Natural killer cell (primary cell): ENCODE data around the gene IL1RAPL1. TPM values are rescaled to one million over a fixed set of nuclear protein-coding genes. Genes with fewer than 3 reads are reported as not detected.

Experiments used
- ATAC-seq, 3 donors: fragments of 150-1000 bp in 2 of 3; fragments of 200-7000 bp in 1 of 3; cut with Tn5 transposase; 1 replicate in 1 of 3; 2 replicates in 2 of 3; pipeline ENCODE4 v1.10.0; 2021; ENCODE audit warnings: mild to moderate bottlenecking in 2 of 3, moderate library complexity in 2 of 3
- DNase-seq, 2 donors: peaks; one replicate each; pipeline versions ENCODE4 v3.0.0 to v3.0.0-alpha.2; 2013 to 2021; ENCODE audit warnings: mixed read lengths in 1 of 2
- H3K27ac ChIP-seq: one replicate; pipeline ENCODE4 v1.5.1; 2013; ENCODE audit warnings: mild to moderate bottlenecking, low read length
- H3K27me3 ChIP-seq: one replicate; pipeline ENCODE4 v1.6.1; 2013; ENCODE audit warnings: low read length; ENCODE audit not compliant: control insufficient read depth, insufficient read depth
- H3K36me3 ChIP-seq: one replicate; pipeline ENCODE4 v1.6.1; 2013; ENCODE audit warnings: low read length; ENCODE audit not compliant: control insufficient read depth, insufficient read depth
- H3K4me1 ChIP-seq: one replicate; pipeline ENCODE4 v1.6.1; 2013; ENCODE audit warnings: low read length; ENCODE audit not compliant: control insufficient read depth, insufficient read depth
- H3K4me3 ChIP-seq: one replicate; pipeline ENCODE4 v1.5.1; 2013; ENCODE audit warnings: low read length
- H3K9me3 ChIP-seq: one replicate; pipeline ENCODE4 v1.6.1; 2013; ENCODE audit warnings: low read length; ENCODE audit not compliant: control insufficient read depth, insufficient read depth
- H3K27ac Mint-ChIP-seq, 2 donors: one replicate each; pipeline ENCODE4 v1.8.0; 2022; ENCODE audit warnings: mild to moderate bottlenecking in 2 of 2, mixed read lengths in 2 of 2, moderate library complexity in 1 of 2
- H3K27me3 Mint-ChIP-seq, 2 donors: one replicate each; pipeline ENCODE4 v1.8.0; 2022; ENCODE audit warnings: low read depth in 2 of 2, mixed read lengths in 2 of 2
- H3K36me3 Mint-ChIP-seq: one replicate; pipeline ENCODE4 v1.8.0; 2022; ENCODE audit warnings: mixed read lengths
- H3K4me1 Mint-ChIP-seq, 2 donors: one replicate each; pipeline ENCODE4 v1.8.0; 2022; ENCODE audit warnings: mixed read lengths in 2 of 2
- H3K4me3 Mint-ChIP-seq: one replicate; pipeline ENCODE4 v1.8.0; 2022; ENCODE audit warnings: mild to moderate bottlenecking, moderate library complexity, mixed read lengths
- H3K9me3 Mint-ChIP-seq, 2 donors: one replicate each; pipeline ENCODE4 v1.8.0; 2022; ENCODE audit warnings: mixed read lengths in 2 of 2
- CTCF ChIP-seq: fragments of 200-600 bp; IDR thresholded peaks from one replicate; pipeline ENCODE4 v1.8.0; 2022; ENCODE audit warnings: antibody characterized with exemption
- WGBS: methylation state at CpG from one replicate; pipeline ENCODE4 v1.1.7; 2013; ENCODE audit warnings: missing lambda C conversion rate; ENCODE audit not compliant: insufficient coverage; 5-methylcytosine and 5-hydroxymethylcytosine counted together
- intact Hi-C: fragments of 100-400 bp; cut with micrococcal nuclease; formaldehyde crosslinking; loops from one replicate; pipeline ENCODE4 v1.14.2; 2022
- total RNA-seq, 4 donors: library from RNA; stranded (reverse); fragments of 120-200 nt in 1 of 4; gene quantifications; one replicate each; pipeline versions ENCODE4 v1.2.3 to v1.2.4, GENCODE V29; 2013 to 2022

The IL1RAPL1 gene
- total RNA-seq, 3 donors from 2014 or later (not counting 1 experiment from before 2014, with no cell fraction given): not detected

DNA sequence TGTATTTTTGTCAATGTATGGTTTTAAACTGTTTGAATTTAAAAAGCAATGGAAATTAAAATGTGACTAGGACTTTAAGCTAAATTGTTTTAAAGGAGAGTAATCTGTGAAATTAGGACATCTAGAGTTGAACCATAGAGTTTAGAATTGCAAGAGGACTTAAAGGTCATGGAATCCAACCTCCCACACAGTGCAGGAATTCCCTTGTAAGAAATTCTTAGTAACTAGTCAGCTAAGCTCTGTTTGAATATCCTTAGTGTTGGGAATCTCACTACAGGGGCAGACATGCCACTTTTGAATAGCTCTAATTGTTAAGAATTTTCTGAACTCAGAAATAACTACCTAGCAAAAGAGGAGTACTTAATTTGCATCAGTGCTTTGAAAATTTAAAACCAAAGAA is 292.9 kb downstream of the IL1RAPL1 start:
- H3K4me3 ChIP-seq: no peak overlapping the region
- H3K36me3 ChIP-seq: no peaks in the 10 kb centered on the region
- Mint-ChIP-seq H3K9me3 (peaks cover 4% of the 10 kb centered on the region in 2 donors), H3K4me1 (no peaks in the 10 kb centered on the region), H3K36me3 (peaks cover 6% of the 10 kb centered on the region), H3K27ac (no peak overlapping the region), H3K27me3 (no peaks in the 10 kb centered on the region), H3K4me3 (no peak overlapping the region)
- ATAC-seq (no peak), DNase-seq (no peak)
- H3K9me3 ChIP-seq: no peaks in the 10 kb centered on the region
- H3K4me1 ChIP-seq: no peaks in the 10 kb centered on the region
- intact Hi-C loops: no loop called here
- no peak overlapping the region for H3K27ac ChIP-seq
- no peak for TF ChIP-seq CTCF
- H3K27me3 ChIP-seq: no peaks in the 10 kb centered on the region

DNA sequence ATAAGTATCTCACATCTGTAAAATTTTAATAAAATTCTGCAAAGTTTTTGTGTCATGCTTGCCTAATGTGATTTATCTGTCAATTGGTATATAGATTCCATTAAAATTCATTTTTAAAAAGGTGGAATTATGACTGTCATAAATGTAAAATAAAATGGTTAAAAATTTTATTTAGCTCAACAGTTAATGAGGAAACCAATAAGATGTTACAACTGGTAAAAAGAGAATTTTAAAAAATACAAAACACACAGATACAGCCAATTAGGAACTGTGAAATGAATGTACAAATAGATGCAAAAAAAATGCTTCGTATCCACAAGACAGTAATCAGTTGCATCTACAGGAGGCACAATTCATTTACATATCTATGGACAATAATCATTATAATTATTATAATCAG is 297.6 kb downstream of the IL1RAPL1 start:
- TF ChIP-seq CTCF: no peak
- no peaks in the 10 kb centered on the region for H3K36me3 ChIP-seq
- Mint-ChIP-seq H3K4me1 (no peaks in the 10 kb centered on the region), H3K27me3 (no peaks in the 10 kb centered on the region), H3K36me3 (peaks cover 6% of the 10 kb centered on the region), H3K4me3 (no peak overlapping the region), H3K27ac (no peak overlapping the region), H3K9me3 (peaks cover 4% of the 10 kb centered on the region in 2 donors)
- DNase-seq (no peak), ATAC-seq (no peak)
- H3K9me3 ChIP-seq: no peaks in the 10 kb centered on the region
- WGBS: no CpG with 5 or more reads among the region's 1 CpG
- no peaks in the 10 kb centered on the region for H3K27me3 ChIP-seq
- H3K4me1 ChIP-seq: no peaks in the 10 kb centered on the region
- no peak overlapping the region for H3K27ac ChIP-seq
- no peak overlapping the region for H3K4me3 ChIP-seq
- intact Hi-C loops: no loop called here

DNA sequence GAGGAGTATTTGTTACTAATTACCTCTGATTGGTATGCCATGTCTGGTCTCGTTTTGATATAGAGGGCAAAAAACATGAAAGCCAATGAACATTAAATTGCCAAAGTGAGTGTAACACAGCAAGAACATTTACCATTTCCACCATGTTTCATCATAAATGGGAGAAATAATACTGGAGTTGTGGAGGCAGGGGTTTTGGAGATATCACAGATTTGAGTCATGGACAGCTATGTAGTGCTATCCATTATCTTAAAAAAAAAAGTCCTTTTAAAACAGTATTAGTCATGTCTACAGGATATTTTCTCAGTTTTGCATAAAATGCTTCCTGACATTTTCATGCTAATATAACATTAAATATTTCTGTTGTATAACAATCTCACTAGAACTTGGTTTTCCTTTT is 301.2 kb downstream of the IL1RAPL1 start:
- H3K27ac Mint-ChIP-seq: no peak overlapping the region
- H3K9me3 Mint-ChIP-seq: peaks cover 0 to 3% of the 10 kb centered on the region in 2 donors
- no CpG with 5 or more reads among the region's 1 CpG for WGBS
- no peak for TF ChIP-seq CTCF
- Histone ChIP-seq H3K9me3 (no peaks in the 10 kb centered on the region), H3K4me3 (no peak overlapping the region), H3K36me3 (no peaks in the 10 kb centered on the region), H3K27ac (no peak overlapping the region), H3K4me1 (no peaks in the 10 kb centered on the region), H3K27me3 (no peaks in the 10 kb centered on the region)
- H3K4me1 Mint-ChIP-seq: no peaks in the 10 kb centered on the region
- no peaks in the 10 kb centered on the region for H3K27me3 Mint-ChIP-seq
- intact Hi-C loops: no loop called here
- DNase-seq (no peak), ATAC-seq (no peak)
- no peaks in the 10 kb centered on the region for H3K36me3 Mint-ChIP-seq
- no peak overlapping the region for H3K4me3 Mint-ChIP-seq

DNA sequence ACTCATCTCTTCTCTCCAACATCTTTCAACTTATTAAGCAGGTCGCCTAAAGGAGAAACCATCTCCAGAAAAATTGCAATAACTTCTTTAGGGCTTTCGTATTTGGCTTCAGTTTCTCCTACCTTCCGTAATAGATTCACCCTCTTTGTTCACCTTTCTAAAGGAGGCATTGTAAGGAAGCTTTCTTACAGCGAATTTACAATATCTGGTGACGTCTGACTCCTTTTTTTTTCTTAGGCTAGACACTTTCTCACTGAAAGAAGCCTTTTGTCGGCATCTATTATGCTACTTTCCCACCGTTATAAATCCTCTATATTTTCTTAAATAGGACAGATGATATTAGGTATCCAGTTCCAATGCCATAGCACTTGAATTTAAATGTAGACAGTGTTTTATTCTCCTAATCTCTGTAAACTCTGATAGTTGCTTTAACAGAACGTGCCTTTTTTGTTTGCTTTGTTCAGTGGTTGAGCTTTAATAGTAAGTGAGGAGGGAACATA is 302.4 kb downstream of the IL1RAPL1 start:
- Histone ChIP-seq H3K9me3 (no peaks in the 10 kb centered on the region), H3K4me1 (no peaks in the 10 kb centered on the region), H3K27me3 (no peaks in the 10 kb centered on the region), H3K27ac (no peak overlapping the region), H3K36me3 (no peaks in the 10 kb centered on the region), H3K4me3 (no peak overlapping the region)
- 89% methylated on average over 5 of the region's 8 CpGs for WGBS
- Mint-ChIP-seq H3K4me1 (no peaks in the 10 kb centered on the region), H3K4me3 (no peak overlapping the region), H3K36me3 (no peaks in the 10 kb centered on the region), H3K27ac (no peak overlapping the region), H3K9me3 (peaks cover 0 to 3% of the 10 kb centered on the region in 2 donors), H3K27me3 (no peaks in the 10 kb centered on the region)
- no peak for DNase-seq
- no peak for ATAC-seq
- no peak for TF ChIP-seq CTCF
- intact Hi-C loops: no loop called here
